ENCODE results near the gene EIF3B. TPM values are rescaled to one million over a fixed set of nuclear protein-coding genes. Genes with fewer than 3 reads are reported as not detected.

The EIF3B gene
- total and polyA plus RNA-seq, 9 of the 15 experiments (the other 6 are each of a cell fraction or from before 2014, with no cell fraction given), result 25.9 to 494 (median 357) TPM

GRCh38 chr7:2399848-2400587, 45.4 kb downstream of the EIF3B start (continued):
- TF ChIP-seq MBD1 (CRISPR knock-in tag; IDR thresholded peaks at IDR 0.05), result no peak
- no peak for TF ChIP-seq ZNF41 (CRISPR knock-in tag; conservative IDR thresholded peaks at IDR 0.05)
- TF ChIP-seq TBP (optimal IDR thresholded peaks at IDR 0.05; ENCODE audit: low read depth, low read length), result no peak
- TF ChIP-seq SNRNP70 (optimal IDR thresholded peaks at IDR 0.05; ENCODE audit: low read depth, low read length), result no peak
- no peak for TF ChIP-seq ZNF347 (CRISPR knock-in tag; IDR thresholded peaks at IDR 0.05; ENCODE audit: low read depth)
- TF ChIP-seq ZSCAN32 (CRISPR knock-in tag; IDR thresholded peaks at IDR 0.05), result no peak
- TF ChIP-seq PRPF4 (IDR thresholded peaks at IDR 0.05; ENCODE audit: insufficient read depth, low read depth, low read length, poor library complexity, severe bottlenecking), result no peak
- no peak for TF ChIP-seq KLF6 (CRISPR knock-in tag; IDR thresholded peaks at IDR 0.05; ENCODE audit: borderline replicate concordance)
- TF ChIP-seq NR3C1 (CRISPR knock-in tag; IDR thresholded peaks at IDR 0.05), result no peak
- no peak for TF ChIP-seq ZNF507 (tag; conservative IDR thresholded peaks at IDR 0.05)
- TF ChIP-seq NR1H2 (CRISPR knock-in tag; IDR thresholded peaks at IDR 0.05), result no peak
- TF ChIP-seq NR2C1 (IDR thresholded peaks at IDR 0.05), result no peak
- TF ChIP-seq NR2C1 (tag; IDR thresholded peaks at IDR 0.05), result no peak
- TF ChIP-seq ARHGAP35 (IDR thresholded peaks at IDR 0.05; ENCODE audit: partially characterized antibody), result no peak
- TF ChIP-seq ZSCAN29 (IDR thresholded peaks at IDR 0.05), result no peak
- TF ChIP-seq IFI16 (CRISPR knock-in tag; IDR thresholded peaks at IDR 0.05), result no peak
- TF ChIP-seq ZNF354B (CRISPR knock-in tag; IDR thresholded peaks at IDR 0.05), result no peak
- TF ChIP-seq ZNF324 (CRISPR knock-in tag; IDR thresholded peaks at IDR 0.05), result no peak
- no peak for TF ChIP-seq BCL6 (CRISPR knock-in tag; IDR thresholded peaks at IDR 0.05)
- peak; percentile 76 for TF ChIP-seq CTBP1 (IDR thresholded peaks at IDR 0.05; ENCODE audit: borderline replicate concordance)
- no peak for TF ChIP-seq BMI1 (IDR thresholded peaks at IDR 0.05; ENCODE audit: low read length)
- peak; percentile 48; the same call in 1 of the 2 replicates for TF ChIP-seq GATA2 (CRISPR knock-in tag; IDR thresholded peaks at IDR 0.05)
- peak; percentile 15 for TF ChIP-seq PHF20 (IDR thresholded peaks at IDR 0.05; ENCODE audit: partially characterized antibody)
- no peak for TF ChIP-seq SREBF1 (IDR thresholded peaks at IDR 0.05; ENCODE audit: borderline replicate concordance, low read depth, low read length)
- TF ChIP-seq CTCF (IDR thresholded peaks at IDR 0.05 in 2 of 3, conservative IDR thresholded peaks at IDR 0.05 in 1 of 3; ENCODE audit: insufficient read depth in 2 of 3, low read depth in 1 of 3, low read length in 3 of 3), result no peak
- peak; percentile 61 for TF ChIP-seq FOSL1 (tag; conservative IDR thresholded peaks at IDR 0.05)

Measured in K562 (cell line).